Measurements from ENCODE around the gene SLC25A31.

- TF ChIP-seq POLR2AphosphoS5 (IDR thresholded peaks at IDR 0.05; ENCODE audit: low read depth), result no peak
- TF ChIP-seq, protein P1, sequence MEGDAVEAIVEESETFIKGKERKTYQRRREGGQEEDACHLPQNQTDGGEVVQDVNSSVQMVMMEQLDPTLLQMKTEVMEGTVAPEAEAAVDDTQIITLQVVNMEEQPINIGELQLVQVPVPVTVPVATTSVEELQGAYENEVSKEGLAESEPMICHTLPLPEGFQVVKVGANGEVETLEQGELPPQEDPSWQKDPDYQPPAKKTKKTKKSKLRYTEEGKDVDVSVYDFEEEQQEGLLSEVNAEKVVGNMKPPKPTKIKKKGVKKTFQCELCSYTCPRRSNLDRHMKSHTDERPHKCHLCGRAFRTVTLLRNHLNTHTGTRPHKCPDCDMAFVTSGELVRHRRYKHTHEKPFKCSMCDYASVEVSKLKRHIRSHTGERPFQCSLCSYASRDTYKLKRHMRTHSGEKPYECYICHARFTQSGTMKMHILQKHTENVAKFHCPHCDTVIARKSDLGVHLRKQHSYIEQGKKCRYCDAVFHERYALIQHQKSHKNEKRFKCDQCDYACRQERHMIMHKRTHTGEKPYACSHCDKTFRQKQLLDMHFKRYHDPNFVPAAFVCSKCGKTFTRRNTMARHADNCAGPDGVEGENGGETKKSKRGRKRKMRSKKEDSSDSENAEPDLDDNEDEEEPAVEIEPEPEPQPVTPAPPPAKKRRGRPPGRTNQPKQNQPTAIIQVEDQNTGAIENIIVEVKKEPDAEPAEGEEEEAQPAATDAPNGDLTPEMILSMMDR (IDR thresholded peaks at IDR 0.05; ENCODE audit: insufficient read depth, low read length), result no peak
- no peak for TF ChIP-seq GABPA (IDR thresholded peaks at IDR 0.05; ENCODE audit: low read depth)
Observed at GRCh38 chr4:127822430-127822829, 92.2 kb downstream of the SLC25A31 start.
